Measurements from ENCODE around the gene OR51B5. TPM values are rescaled to one million over a fixed set of nuclear protein-coding genes. Genes with fewer than 3 reads are reported as not detected.
"Not testable (repeated sequence)": the region's sequence is repeated elsewhere in the genome, so short reads cannot be mapped to it uniquely, and the experiment has no call there.

Gene OR51B5
- total RNA-seq, 1 donor from 2014 or later, result not detected

DNA sequence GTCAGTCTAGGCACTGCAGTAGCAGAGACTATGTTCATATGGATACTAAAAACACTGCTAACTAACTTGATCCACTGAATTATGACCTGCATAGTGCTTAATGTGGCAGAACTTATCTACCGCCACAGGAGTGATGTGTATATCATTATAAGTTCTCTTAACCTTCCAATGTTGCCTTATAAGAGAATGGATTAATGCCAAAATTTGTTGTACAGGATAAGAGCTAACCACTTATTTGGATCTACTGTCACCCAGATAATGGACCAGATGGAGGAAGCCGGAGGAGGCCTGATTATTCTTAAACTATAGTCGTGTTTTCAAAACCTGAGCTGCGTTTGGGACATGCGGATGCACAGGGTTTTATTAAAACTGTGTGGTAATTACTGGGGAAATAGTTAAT is 39.7 kb downstream of the OR51B5 start:
- TF ChIP-seq, protein P1, sequence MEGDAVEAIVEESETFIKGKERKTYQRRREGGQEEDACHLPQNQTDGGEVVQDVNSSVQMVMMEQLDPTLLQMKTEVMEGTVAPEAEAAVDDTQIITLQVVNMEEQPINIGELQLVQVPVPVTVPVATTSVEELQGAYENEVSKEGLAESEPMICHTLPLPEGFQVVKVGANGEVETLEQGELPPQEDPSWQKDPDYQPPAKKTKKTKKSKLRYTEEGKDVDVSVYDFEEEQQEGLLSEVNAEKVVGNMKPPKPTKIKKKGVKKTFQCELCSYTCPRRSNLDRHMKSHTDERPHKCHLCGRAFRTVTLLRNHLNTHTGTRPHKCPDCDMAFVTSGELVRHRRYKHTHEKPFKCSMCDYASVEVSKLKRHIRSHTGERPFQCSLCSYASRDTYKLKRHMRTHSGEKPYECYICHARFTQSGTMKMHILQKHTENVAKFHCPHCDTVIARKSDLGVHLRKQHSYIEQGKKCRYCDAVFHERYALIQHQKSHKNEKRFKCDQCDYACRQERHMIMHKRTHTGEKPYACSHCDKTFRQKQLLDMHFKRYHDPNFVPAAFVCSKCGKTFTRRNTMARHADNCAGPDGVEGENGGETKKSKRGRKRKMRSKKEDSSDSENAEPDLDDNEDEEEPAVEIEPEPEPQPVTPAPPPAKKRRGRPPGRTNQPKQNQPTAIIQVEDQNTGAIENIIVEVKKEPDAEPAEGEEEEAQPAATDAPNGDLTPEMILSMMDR (conservative IDR thresholded peaks at IDR 0.05; ENCODE audit: low read depth, low read length), result no peak
- DNase-seq (ENCODE audit: low read depth), result no peak

DNA sequence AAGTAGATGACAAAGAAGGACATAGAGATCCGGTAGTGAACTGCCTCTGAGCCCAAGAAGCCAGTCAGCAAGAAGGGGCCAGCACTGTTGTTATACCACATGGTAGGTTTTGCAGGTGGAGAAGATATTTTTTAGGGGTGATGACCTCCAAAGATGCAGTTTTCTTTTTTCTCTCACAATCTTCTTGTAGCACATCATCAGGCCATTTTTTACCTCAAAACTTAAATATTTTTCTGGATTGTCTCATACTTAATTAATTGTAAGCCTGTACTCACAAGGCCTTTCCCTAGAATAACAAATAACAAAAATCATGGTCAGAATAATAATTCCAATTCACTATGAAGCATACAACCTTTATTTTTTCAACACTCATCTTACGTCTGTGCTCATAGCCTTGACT is 41.5 kb downstream of the OR51B5 start, which contains the start of gene OR51B4:
OR51B4 (minus strand) TSS at position 101 of the 400 bp plus-strand sequence; CDS start at position 101, 0 bp downstream.
- DNase-seq (ENCODE audit: low read depth), result no peak
- TF ChIP-seq, protein P1 (conservative IDR thresholded peaks at IDR 0.05; ENCODE audit: low read depth, low read length), result no peak
- H3K4me3 ChIP-seq (ENCODE audit: low read depth, low read length), result no peak within 1 kb of the TSS

More for the DNA sequence above, 39.7 kb downstream of the OR51B5 start:
- no peak overlapping the region for H3K4me3 ChIP-seq (ENCODE audit: low read depth, low read length)

GRCh38 chr11:5300251-5300650 is 43.1 kb downstream of the OR51B5 start:
- TF ChIP-seq, protein P1 (conservative IDR thresholded peaks at IDR 0.05; ENCODE audit: low read depth, low read length), result no peak
- H3K4me3 ChIP-seq (ENCODE audit: low read depth, low read length), result no peak overlapping the region
- no peak for DNase-seq (ENCODE audit: low read depth)

- no peak for DNase-seq (ENCODE audit: low read depth)
- no peak overlapping the region for H3K4me3 ChIP-seq (ENCODE audit: low read depth, low read length)
- TF ChIP-seq, protein P1 (conservative IDR thresholded peaks at IDR 0.05; ENCODE audit: low read depth, low read length), result no peak
Measured at GRCh38 chr11:5298451-5298850, 44.9 kb downstream of the OR51B5 start.

DNA sequence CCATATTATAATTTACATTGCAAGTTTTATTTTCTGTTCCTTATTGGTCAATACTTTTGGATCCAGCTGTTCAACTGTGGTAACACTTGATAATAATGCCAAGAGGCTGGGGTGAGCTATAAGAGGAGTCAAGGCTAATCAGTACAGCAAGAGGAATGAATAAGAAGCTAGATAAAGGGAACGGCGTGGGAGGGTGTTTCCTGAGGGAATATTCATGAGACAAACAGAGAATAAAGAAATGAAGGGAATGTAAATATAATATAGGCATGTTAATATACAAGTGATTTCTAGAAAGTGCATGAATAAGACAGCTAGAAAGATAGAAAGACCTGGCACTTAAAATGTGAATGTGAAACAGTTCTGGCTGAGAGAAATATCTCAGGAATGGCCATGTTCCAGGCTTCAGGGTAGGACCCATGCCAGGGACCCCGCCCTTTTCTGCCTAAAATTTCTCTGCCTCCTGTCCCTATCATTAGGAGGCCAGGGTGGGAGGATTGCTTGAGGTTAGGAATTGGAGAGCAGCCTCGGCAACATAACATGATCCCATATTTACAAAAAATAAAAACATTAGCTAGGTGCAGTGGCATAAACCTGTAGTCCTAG is 45.5 kb downstream of the OR51B5 start:
- no peak for DNase-seq (ENCODE audit: low read depth)
- no peak overlapping the region for H3K4me3 ChIP-seq (ENCODE audit: low read depth, low read length)
- TF ChIP-seq, protein P1 (conservative IDR thresholded peaks at IDR 0.05; ENCODE audit: low read depth, low read length), result no peak

DNA sequence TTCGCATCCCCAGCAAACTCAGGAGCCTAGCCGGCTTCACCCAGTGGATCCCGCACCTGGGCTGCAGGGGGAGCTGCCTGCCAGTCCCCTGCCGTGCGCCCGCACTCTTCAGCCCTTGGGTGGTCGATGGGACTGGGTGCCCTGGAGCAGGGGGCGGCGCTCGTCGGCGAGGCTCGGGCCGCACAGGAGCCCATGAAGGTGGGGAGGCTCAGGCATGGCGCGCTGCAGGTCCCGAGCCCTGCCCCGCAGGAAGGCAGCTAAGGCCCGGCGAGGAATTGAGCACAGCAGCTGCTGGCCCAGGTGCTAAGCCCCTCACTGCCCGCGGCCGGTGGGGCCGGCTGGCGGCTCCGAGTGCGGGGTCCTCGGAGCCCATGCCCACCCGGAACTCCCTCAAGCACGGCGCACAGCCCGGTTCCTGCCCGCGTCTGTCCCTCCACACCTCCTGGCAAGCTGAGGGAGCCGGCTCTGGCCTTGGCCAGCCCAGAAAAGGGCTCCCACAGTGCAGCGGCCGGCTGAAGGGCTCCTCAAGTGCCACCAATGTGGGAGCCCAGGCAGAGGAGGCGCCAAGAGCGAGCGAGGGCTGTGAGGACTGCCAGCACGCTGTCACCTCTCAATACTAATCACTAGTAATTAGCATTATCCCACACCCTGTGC is 48.9 kb downstream of the OR51B5 start:
- not testable (repeated sequence) for DNase-seq (ENCODE audit: low read depth); H3K4me3 ChIP-seq (ENCODE audit: low read depth, low read length)

DNA sequence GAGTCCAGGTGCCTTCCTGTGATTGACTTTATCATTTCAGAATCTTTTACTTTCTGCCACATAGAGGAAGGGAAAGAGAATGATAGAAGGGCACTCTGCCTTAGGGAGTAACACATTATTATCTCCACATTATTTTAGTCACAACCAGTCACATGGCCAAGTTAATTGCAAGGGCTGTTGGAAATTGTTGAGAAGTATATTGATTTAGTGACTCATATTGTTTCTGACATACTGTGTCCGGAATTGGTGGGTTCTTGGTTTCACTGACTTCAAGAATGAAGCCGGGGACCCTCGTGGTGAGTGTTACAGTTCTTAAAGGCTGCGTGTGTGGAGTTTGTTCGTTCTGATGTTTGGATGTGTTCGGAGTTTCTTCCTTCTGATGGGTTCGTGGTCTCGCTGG is 50.3 kb downstream of the OR51B5 start:
- TF ChIP-seq, protein P1 (conservative IDR thresholded peaks at IDR 0.05; ENCODE audit: low read depth, low read length), result no peak
- DNase-seq (ENCODE audit: low read depth), result no peak

More for the DNA sequence above, 50.3 kb downstream of the OR51B5 start:
- H3K4me3 ChIP-seq (ENCODE audit: low read depth, low read length), result no peak overlapping the region

Other genes with a start within 250 kb of the OR51B5 start
- not detected in 2 replicates for gene OR52A5, start 205.2 kb downstream of the OR51B5 start, total RNA-seq
- not detected in 2 replicates for gene OR52A1, start 188.8 kb downstream of the OR51B5 start, total RNA-seq
- not detected in 2 replicates for gene OR51V1, start 142.8 kb downstream of the OR51B5 start, total RNA-seq
- not detected in 2 replicates for gene HBB, start 116.5 kb downstream of the OR51B5 start, total RNA-seq
- gene HBD, start 109.0 kb downstream of the OR51B5 start, total RNA-seq, result not detected in 2 replicates
- gene HBG1, start 93.7 kb downstream of the OR51B5 start, total RNA-seq, result not detected in 2 replicates
- not detected in 2 replicates for gene HBG2, start 88.7 kb downstream of the OR51B5 start, total RNA-seq
- not detected in 2 replicates for gene HBE1, start 73.6 kb downstream of the OR51B5 start, total RNA-seq
- not detected in 2 replicates for gene OR51B4, start 41.6 kb downstream of the OR51B5 start, total RNA-seq
- gene OR51B2, start 19.2 kb downstream of the OR51B5 start, total RNA-seq, result not detected in 2 replicates
- gene OR51B6, start 8.0 kb upstream of the OR51B5 start, total RNA-seq, result not detected in 2 replicates
- not detected in 2 replicates for gene OR51M1, start 40.3 kb upstream of the OR51B5 start, total RNA-seq
- gene OR51Q1, start 78.6 kb upstream of the OR51B5 start, total RNA-seq, result not detected in 2 replicates
- gene OR51I1, start 98.0 kb upstream of the OR51B5 start, total RNA-seq, result not detected in 2 replicates
- not detected in 2 replicates for gene OR51I2, start 105.8 kb upstream of the OR51B5 start, total RNA-seq
- not detected in 2 replicates for gene OR52D1, start 145.2 kb upstream of the OR51B5 start, total RNA-seq
- gene UBQLN3, start 166.4 kb upstream of the OR51B5 start, total RNA-seq, result not detected in 2 replicates
- 0.06 TPM in 1 of 2 replicates, not detected in the other for gene UBQLNL, start 173.2 kb upstream of the OR51B5 start, total RNA-seq
- gene OR52H1, start 205.0 kb upstream of the OR51B5 start, total RNA-seq, result not detected in 2 replicates
- not detected in 2 replicates for gene OR52B6, start 237.4 kb upstream of the OR51B5 start, total RNA-seq

Measured in epithelial cell of proximal tubule (primary cell).